Activated effector memory CD4-positive, alpha-beta T cell treated with Interleukin-2 at 50 U/mL for 16 hours (primary cell): ENCODE data around the gene XAB2.
"Not testable (repeated sequence)": the region's sequence is repeated elsewhere in the genome, so short reads cannot be mapped to it uniquely, and the experiment has no call there.

ENCODE experiments used
- DNase-seq: peaks from one replicate; pipeline ENCODE4 v3.0.0-alpha.2; 2020

XAB2 gene

DNA sequence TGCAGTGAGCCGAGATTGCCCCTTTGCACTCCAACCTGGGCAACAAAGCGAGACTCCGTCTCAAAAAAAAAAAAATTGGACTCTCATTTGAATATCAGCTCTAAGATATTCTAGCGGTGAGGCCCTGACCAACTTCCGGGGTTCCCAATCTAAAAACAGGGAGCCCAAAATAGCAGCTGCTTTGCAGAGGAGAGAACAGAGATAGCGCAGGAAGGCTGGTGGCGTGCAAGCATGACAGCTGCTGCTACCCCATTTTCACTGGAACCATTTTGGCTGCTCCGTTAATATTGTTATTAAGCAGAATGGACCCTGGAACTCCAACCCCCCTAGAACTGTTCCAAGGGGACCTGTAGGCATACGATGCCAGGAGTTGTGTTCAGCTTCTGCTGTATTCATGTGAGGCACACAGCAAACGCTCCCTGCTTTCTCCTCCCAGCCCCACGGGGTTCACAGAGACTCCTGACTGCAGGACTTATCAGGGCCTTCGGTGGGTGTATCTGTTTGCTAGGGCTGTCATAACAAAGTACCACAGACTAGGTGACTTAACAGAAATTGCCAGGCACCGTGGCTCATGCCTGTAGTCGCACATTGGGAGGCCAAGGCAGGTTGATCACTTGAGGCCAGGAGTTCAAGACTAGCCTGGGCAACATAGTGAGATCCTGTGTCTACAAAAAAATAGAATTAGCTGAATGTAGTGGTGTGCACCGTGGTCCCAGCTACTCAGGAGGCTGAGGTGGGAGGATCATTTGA lies 19.1 kb upstream of the XAB2 start:
- DNase-seq: no peak

DNA sequence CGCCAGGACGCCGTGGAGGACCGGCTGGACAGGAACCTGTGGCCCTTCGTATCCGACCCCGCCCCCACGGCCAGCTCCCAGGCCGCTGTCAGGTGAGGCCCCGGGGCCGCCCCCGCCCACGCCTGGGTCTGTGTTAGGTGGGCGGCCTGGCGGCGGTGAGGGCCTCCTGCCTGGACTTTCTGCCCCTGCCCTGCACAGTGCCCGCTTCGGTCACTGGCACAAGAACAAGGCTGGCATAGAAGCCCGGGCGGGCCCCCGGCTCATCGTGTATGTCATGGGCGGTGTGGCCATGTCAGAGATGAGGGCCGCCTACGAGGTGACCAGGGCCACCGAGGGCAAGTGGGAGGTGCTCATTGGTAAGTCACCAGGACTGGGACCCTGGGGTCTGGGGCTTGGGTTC lies 17.8 kb upstream of the XAB2 start:
- no peak for DNase-seq

GRCh38 chr19:7646426-7646700 lies 17.0 kb upstream of the XAB2 start:
- DNase-seq: no peak

DNA sequence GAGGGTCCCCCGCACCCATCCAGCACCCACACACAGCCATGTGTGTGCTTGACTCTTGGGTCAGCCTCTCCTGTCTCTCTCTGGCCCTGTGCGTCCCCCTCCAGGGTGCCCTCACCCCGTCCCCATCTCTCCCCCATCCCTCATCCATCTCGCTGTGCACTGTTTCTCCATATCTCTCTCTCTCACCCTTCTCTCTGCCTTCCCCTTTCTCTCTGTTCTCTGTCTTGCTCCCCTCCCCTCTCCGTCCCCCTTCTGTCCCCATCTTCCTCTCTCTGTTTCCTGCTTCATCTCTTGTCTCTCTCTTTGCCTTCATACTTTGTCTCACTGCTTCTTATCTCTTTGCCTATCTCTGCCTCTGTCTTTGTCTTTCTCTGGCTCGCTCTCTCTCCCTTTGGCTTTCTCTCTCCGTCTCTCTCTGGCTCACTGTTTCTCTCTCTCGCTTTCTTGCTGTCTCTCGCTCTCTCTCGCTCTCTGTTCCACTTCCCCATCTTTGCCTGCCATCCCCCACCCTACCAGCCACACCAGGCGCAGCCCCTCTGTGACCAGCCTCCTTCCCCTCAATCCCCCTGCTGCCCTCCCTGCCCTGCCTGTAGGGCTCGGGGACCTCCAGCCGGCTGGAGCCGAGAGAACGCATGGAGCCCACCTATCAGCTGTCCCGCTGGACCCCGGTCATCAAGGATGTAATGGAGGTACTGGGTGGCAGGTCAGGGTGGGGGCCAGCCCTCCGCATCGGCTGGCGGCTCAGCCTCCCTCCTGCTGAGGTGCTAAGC lies 16.5 kb upstream of the XAB2 start:
- no peak for DNase-seq

GRCh38 chr19:7645163-7645562 lies 15.8 kb upstream of the XAB2 start:
- no peak for DNase-seq

DNA sequence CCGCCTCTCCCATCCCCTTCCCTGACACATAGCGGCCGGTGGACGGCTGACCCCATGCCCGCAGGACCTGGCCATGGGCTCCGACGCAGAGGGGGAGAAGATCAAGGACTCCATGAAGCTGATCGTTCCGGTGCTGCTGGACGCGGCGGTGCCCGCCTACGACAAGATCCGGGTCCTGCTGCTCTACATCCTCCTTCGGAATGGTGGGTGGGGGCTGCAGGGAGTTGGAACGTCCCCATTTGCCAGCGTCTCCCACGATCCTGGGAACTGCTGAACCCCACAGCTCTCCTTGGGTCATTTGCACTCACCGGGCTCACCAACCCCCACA lies 15.2 kb upstream of the XAB2 start:
- no peak for DNase-seq

DNA sequence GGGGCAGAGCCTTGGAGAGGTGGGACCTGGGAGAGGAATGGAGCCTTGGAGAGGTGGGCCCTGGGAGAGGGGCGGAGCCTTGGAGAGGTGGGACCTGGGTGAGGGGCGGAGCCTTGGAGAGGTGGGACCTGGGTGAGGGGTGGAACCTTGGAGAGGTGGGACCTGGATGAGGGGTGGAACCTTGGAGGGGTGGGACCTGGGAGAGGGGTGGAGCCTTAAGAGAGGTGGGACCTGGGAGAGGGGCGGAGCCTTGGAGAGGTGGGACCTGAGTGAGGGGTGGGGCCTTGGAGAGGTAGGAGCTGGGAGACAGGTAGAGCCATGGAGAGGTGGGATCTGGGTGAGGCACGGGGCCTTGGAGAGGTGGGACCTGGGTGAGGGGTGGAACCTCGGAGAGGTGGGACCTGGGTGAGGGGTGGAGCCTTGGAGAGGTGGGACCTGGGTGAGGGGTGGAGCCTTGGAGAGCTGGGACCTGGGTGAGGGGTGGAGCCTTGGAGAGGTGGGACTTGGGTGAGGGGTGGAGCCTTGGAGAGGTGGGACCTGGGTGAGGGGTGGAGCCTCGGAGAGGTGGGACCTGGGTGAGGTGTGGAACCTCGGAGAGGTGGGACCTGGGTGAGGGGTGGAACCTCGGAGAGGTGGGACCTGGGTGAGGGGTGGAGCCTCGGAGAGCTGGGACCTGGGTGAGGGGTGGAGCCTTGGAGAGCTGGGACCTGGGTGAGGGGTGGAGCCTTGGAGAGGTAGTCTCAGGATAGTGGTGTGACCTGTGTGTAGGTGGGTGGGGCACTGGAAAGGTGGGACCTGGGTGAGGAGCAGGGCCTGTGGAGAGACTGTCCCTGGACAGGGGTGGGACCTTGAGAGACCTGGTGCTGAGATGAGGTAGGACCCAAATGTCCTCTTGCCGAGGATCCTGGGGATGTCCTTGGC lies 14.5 kb upstream of the XAB2 start:
- DNase-seq: not testable (repeated sequence)

DNA sequence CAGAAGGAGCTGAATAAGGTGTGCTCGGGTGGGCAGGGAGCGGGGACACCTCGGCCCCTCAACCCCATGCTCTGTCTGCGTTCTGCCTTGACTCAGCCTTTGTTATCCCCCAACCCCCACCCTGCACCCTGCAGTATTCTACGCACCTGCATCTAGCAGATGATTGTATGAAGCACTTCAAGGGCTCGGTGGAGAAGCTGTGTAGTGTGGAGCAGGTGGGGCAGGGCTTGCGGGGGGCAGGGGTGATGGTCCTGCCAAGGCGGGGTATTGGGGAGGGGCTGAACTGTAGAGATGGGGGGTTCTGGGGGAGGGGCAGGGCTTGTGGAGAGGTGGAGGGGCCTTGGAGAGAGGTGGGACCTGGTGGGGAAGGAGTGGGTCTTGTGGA lies 13.7 kb upstream of the XAB2 start:
- no peak for DNase-seq

- no peak for DNase-seq
Measured at GRCh38 chr19:7642295-7643030, 13.1 kb upstream of the XAB2 start.

DNA sequence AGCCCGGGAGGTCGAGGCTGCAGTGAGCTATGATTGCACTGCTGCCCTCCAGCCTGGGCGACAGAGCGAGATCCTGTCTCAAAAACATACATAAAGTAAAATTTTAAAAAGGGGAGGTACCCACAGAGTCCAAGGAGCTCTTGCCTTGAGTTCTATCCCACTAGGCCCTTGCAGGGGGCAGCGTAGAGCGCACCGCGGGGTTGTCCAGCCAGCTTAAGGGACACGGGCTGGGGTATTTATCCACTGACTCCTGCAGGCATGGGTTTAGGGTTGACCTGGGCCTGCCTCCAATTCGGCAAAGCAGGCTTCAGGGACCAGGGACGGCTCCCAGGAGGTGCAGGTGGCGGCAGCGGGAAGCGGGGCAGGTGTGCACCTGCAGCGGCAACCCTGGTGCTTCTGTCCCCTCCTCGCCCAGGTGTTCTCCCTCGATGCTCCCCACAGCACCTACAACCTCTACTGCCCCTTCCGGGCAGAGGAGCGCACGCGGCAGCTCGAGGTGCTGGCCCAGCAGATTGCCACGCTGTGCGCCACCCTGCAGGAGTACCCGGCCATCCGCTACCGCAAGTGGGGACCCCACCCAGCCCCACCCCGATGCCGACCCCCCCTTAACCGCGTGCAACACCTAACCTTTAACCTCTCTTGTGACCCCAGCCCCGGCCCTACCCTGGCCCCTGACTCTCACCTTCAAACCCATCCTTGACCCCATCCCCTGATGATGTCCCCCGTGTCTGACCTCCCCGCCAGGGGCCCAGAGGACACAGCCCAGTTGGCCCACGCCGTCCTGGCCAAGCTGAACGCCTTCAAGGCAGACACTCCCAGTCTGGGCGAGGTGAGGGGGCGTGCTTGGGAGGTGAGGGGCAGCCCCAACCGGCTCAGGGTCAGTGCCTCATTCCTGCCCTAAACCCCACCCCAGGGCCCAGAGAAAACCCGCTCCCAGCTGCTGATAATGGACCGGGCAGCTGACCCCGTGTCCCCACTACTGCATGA lies 12.2 kb upstream of the XAB2 start:
- no peak for DNase-seq

GRCh38 chr19:7640803-7641202 lies 11.5 kb upstream of the XAB2 start:
- no peak for DNase-seq

DNA sequence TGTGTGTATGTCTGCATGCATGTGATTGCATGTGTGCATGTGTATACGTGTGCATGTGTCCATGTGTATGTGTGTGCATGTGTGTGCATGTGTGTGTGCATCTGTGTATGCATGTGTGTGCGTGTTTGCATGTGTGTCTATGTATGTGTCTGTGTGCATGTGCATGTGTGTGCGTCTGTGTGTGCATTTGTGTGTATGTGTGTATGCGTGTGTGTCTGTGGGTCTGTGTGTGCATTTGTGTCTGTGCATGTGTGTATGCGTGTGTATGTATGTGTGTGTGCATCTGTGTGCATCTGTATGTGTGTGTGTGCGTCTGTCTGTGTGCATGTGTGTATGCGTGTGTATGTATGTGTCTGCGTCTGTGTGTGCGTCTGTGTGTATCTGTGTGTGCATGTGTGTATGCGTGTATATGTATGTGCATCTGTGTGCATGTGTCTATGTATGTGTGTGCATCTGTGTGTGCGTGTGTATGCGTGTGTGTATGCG lies 10.6 kb upstream of the XAB2 start:
- DNase-seq: no peak

DNA sequence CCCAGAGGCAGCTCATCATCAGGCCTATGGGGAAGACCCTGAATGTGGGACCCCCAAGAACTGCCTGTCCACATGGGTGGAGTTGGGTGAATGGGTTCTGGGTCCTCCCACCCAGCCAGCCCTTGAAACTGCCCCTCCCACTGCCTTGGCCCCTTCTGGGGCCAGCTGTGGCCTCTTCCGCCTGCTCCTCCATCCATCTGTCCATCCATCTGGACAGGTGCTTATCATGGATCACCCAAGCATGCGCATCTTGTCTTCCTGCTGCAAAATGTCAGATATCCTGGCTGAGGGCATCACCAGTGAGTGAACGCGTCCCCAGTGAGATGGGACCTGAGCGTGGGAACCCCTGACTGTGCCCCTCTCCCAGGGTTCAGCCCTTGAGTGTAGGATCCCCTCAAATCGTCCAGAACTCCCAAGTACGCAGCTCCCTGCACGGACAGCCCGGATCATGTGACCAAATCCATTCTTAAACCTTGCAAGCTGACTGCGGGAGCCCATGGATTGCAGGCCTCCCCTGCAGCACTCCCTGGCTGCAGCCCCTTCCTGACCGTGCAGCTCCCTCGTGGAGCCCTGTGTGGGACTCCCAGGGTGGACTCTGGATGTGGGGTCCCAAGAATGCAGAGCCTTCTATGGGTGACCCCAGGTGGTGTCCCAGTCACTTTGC lies 9.6 kb upstream of the XAB2 start:
- no peak for DNase-seq

GRCh38 chr19:7637374-7638256 lies 8.3 kb upstream of the XAB2 start:
- no peak for DNase-seq

GRCh38 chr19:7636691-7637373 lies 7.5 kb upstream of the XAB2 start, which contains the start of gene STXBP2:
STXBP2 (plus strand) TSS chr19:7637110; CDS start chr19:7637150, 40 bp downstream.
- peak; percentile 93 for DNase-seq

DNA sequence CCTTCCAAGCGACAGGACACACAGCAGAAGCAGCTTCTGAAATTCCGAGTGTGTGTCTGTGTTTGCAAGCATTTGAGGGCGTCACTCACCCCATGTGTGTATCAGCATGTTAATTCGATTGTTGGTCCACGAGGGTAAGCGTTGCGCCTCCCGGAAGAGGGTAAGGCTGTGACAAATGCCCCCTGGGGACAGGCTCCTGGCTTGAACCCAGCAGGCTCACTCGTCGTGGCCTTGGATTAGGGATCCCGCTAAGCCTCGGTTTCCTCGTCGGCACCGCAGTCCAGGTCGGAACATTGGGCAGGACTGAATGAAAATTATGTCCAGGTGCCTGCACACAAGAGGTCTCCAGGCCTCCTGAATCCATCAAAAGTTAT lies 7.0 kb upstream of the XAB2 start:
- DNase-seq: no peak

- DNase-seq: no peak
Measured at GRCh38 chr19:7635670-7636069, 6.3 kb upstream of the XAB2 start.

DNA sequence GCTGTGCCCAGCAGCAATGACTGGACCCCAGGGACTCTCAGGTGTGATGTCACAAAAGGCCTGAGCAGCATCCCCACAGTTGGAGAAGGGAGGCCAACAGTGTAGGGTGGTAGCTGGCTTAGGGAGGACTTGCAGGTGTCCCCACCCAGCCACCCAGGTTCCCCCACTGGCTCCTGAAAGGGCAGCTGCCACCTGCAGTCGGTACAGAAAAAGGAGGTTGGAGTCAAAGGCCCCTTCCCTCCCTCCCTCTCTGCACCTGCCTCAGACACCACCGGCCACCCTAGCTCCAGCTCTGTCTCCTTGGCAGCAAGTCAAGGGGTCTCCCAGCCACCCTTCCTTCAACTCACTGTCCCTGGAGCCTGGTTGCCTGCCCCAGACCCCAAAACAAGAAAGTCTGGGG lies 4.4 kb upstream of the XAB2 start, which contains the start of gene PCP2:
PCP2 (minus strand) TSS at position 22 of the 400 bp plus-strand sequence. CDS start 262 bp downstream, outside the sequence.
- DNase-seq: no peak
